Left hindlimb (tissue), 1 donor: Measurements from ENCODE around the gene CDCA5.
"Not testable (repeated sequence)": the region's sequence is repeated elsewhere in the genome, so short reads cannot be mapped to it uniquely, and the experiment has no call there.

ENCODE experiments used
- DNase-seq: peaks from one replicate; pipeline ENCODE4 v3.0.0-alpha.2; 2018

Gene CDCA5

DNA sequence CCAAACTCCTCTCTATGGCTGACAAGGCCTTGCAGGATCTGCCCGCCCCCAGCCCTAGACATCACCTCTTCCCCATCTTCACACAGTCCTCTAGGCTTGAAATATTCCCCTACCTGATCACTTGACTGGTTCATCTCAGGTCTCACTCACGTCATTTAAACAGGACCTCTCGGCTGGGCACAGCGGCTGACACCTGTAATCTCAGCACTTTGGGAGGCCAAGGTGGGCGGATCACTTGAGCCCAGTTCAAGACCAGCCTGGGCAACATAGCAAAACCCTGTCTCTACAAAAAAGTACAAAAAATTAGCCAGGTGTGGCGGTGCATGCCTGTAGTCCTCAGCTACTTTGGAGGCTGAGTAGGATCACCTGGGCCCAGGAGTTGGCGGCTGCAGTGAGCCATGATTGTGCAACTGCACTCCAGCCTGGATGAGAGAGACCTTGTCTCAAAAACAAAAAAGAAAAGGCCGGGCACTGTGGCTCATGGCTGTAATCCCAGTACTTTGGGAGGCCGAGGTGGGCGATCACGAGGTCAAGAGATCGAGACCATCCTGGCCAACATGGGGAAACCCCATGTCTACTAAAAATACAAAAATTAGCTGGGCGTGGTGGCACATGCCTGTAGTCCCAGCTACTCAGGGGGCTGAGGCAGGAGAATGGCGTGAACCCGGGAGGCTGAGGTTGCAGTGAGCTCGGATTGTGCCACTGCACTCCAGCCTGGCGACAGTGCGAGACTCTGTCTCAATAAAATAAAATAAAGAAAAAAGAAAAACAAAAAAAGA is 35.2 kb upstream of the CDCA5 start:
- DNase-seq: not testable (repeated sequence)

DNA sequence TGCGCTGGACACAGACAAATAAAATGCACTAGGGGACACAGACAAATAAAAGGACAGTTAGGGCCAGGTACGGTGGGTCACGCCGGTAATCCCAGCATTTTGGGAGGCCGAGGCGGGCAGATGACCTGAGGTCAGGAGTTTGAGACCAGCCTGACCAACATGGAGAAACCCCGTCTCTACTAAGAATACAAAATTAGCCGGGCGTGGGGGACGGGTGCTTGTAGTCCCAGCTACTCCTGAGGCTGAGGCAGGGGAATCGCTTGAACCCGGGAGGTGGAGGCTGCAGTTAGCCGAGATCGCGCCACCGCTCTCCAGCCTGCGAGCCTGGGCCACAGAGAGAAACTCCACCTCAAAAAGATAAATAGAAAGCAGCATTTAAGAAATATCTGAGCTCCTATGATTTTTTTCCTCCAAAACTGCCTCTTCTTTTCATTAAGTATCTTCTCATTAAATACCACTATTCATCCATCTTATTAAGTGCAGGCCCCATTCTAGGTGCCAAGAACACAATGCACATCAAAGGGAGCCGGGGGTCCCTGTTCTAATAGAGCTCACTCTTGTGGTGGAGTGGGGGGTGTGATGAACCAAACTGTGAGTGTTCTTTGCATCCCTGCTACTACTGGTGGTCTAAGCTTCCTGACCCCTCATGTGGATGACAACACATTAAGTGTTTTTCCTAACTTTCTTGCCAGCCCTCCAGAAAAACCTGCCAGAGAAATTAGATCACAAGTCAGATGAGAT is 34.4 kb upstream of the CDCA5 start:
- DNase-seq: no peak

DNA sequence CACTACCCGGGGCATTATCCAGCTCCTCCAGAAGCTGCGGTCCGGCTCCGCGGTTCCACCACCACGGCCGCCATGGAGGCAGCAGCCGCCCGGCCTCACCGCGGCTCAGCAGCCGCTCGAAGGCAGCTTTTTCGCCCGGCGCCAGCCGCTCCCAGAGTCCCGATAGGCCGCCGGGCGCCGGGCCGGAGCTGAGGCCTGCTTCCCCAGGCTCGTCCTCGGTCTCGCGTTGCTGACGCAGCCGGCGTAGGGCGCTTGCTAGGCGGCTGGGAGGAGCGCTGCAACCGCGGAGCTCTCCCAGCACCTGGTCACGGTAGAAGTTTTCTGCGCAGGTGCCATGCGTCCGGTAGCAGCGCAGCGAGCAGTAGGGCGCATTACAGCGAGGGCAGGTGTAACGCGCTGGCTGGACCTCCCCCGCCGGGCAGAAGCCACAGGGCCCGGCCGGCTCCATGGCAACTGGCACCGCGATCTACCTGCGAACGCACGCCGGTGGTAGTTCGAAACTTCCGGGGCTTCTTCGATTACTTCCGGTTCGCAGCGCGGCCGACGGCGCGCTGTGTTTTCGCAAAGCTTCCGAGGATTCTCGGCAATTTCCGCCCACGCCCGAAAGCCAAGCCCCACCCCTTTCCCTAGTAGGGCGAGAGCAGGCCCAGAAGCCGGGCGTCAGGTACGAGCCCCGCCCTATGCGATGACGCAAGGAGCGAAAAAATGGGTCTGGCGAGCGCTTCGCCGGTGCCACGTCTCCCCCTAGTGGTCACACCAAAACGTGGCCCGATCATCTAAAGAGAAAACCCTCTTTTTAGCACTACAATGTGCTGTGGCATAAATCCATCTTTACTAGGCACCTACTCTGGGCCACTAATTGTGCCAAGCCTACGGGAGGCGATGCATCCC is 33.6 kb upstream of the CDCA5 start, which contains the start of gene ZNHIT2:
TSS of gene ZNHIT2 (minus strand) at position 496 of the 891 bp plus-strand sequence. CDS start at position 448, 48 bp downstream.
- peak; percentile 99 for DNase-seq

DNA sequence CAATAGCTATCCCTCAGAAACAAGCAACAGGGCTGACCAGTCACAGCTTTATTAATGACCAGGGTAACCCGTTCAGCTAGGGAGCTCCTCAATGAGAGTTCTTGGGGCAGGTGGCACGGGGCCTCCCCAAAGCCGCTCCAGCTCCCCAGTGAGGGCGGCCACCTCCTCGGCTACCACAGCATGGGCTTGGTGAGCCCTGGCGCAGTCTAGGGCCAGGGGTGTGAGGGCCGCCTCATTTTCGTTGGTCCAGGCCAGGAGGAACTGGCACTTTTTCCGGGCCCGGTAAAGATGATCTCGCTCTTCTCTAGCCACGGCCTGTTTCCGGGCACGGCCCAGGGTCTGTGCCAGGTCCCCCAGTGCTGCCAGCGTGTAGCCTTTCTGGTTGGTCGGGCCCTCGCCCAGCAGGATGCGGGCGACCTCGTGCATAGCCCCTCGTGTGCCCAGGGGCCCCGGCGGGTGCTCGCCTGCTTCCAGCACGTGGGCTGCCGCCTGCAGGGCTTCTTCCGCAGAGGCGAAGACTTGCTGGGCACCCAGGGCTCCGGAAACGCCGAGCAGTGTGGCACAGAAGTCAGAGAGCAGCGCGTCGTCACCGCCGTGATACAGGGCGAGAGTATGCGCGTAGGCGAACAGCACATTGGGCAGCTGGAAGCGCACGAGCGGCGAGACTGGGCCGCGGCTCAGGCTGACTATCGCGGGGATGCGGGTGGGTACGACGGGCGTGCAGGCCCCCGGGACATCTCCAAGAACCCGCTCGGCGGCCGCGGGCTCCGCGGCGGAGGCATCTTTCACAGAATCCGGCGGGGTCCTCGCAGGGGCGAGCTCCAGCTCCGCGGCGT is 32.7 kb upstream of the CDCA5 start:
- peak; percentile 38 for DNase-seq

- peak; percentile 22 for DNase-seq
These were observed 31.7 kb upstream of the CDCA5 start for GRCh38 chr11:65115361-65116082.

DNA sequence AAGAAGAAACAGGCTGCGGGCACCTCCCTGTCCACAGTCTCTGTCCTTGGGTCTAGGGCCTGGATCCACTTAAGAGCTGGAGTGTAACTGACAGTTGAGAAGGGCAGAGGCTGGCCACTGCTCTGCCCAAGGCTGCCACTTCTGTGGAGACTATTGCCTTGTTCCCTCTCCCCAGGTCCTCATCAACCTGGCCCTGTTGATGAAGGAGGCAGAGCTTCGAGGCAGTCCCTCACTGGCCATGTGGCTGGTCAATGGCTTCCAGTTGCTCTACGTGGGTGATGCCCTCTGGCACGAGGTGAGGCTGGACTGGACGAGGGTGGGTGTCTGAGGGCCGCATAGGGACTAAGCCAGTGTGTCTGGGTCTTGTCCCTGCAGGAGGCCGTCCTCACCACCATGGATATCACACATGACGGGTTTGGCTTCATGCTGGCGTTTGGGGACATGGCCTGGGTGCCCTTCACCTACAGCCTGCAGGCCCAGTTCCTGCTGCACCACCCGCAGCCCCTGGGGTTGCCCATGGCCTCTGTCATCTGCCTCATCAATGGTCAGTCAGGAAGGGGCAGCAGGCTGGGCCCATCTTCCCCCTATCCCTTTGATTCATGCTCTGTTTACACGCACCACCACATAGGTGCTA is 30.8 kb upstream of the CDCA5 start:
- peak; percentile 3 for DNase-seq

DNA sequence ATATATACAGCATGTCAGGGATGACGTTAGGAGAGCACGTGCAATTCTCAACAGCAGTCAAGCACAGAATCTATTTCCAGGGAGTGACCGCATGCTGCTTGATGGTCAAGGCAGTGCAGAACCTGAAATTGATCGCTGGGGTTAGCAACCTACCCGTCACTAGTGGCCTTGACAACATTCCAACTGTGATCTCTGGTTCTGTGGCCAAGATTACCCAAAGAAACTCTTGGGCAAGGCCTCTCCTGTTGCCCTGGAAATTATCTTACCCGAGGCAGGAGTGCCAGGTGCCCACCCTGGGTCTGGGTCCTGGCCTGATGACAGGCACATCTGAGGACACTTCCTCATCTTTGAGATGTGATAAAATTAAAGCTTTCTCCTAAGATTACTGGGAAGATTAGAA is 30.0 kb upstream of the CDCA5 start:
- peak; percentile 12 for DNase-seq

DNA sequence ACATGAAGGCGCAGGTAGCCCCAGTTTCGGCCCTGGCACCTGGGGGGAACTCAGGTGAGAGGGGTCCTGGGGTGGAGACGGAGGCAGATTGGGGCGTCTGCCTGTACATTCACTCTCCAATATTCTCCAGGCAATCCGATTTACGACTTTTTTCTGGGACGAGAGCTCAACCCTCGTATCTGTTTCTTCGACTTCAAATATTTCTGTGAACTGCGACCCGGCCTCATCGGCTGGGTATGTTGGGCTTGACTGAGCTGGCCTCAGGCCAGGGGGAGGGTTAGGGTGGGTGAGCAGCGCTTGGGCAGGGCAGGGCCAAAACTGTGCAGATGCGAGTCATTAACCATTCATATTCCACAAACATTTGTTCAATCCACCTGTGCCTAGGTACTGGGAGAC is 29.5 kb upstream of the CDCA5 start:
- peak; percentile 26 for DNase-seq

DNA sequence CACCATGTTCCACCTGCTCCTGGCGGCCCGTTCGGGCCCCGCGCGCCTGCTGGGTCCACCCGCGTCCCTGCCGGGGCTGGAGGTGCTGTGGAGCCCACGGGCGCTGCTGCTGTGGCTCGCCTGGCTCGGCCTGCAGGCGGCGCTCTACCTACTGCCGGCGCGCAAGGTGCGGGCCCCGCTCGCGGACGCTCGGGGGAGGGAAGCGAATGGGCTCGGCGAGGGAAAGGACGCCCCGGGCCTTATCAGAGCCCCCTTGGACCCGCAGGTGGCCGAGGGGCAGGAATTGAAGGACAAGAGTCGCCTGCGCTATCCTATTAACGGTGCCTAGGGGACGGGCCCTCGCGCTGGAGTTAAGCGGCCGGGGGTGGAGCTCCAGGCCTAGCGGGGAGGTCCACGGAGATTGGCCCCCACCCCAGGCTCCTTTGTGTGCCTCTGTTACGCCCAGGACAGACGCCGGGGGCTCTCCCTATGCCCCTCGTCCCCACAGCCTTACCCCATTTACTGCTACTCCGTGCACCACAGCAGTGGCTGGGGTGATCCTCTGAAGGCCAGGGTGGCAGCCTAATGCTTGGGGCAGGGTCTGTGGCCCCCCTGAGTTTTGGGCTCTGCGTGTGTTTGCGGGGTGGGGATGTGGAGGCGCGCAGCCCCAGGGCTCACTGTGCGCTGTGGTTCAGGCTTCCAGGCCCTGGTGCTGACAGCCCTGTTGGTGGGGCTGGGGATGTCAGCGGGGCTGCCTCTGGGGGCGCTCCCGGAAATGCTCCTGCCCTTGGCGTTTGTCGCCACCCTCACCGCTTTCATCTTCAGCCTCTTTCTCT is 28.9 kb upstream of the CDCA5 start:
- peak; percentile 41 for DNase-seq

- peak; percentile 90 for DNase-seq
These were observed 28.1 kb upstream of the CDCA5 start, which contains the start of gene TM7SF2 for GRCh38 chr11:65111744-65112545. Gene TM7SF2, plus strand, starts transcription at chr11:65111872. Its CDS starts 144 bp downstream, at chr11:65112016.

- DNase-seq: no peak
These were observed 27.4 kb upstream of the CDCA5 start for GRCh38 chr11:65111159-65111743.

GRCh38 chr11:65110354-65110861 is 26.6 kb upstream of the CDCA5 start:
- peak; percentile 84 for DNase-seq

GRCh38 chr11:65109231-65110198 is 25.7 kb upstream of the CDCA5 start:
- DNase-seq: no peak

DNA sequence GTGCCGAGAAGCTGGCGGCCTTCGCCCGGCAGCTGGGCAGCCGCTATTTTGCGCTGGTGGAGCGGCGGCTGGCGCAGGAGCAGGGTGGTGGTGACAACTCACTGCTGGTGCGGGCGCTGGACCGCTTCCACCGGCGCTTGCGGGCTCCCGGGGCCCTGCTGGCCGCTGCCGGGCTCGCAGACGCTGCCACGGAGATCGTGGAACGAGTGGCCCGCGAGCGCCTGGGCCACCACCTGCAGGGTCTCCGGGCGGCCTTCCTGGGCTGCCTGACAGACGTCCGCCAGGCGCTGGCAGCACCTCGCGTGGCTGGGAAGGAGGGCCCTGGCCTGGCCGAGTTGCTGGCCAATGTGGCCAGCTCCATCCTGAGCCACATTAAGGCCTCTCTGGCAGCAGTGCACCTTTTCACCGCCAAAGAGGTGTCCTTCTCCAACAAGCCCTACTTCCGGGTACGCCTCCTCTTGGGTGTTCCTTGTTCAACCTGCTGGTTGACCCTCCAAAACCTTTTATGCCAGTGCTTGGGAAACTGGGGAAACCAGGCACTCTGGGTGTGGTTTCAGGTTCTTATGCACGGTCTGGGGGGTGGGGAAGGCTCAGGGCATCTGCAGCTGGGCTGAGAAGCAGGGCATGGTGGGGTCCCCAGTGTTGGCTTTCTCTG is 24.8 kb upstream of the CDCA5 start:
- no peak for DNase-seq

DNA sequence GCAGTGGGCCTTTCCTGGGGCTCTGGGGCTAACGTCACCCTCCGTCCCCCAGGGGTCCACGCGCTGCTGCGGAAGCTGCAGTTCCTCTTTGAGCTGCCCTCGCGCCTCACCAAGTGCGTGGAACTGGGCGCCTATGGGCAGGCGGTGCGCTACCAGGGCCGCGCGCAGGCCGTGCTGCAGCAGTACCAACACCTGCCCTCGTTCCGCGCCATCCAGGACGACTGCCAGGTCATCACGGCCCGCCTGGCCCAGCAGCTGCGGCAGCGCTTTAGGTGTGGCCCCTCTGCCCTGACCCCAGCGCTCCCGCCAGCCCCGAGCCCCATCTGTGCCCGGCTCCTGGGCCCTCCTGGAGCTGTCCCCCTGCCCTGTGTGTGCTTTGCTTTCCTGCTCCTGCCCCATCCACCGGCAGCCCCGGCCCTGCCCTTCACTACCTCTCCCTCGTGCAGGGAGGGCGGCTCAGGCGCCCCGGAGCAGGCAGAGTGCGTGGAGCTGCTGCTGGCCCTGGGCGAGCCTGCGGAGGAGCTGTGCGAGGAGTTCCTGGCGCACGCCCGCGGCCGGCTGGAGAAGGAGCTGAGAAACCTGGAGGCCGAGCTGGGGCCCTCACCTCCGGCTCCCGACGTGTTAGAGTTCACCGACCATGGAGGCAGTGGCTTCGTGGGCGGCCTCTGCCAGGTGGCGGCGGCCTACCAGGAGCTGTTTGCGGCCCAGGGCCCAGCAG is 24.1 kb upstream of the CDCA5 start:
- no peak for DNase-seq

DNA sequence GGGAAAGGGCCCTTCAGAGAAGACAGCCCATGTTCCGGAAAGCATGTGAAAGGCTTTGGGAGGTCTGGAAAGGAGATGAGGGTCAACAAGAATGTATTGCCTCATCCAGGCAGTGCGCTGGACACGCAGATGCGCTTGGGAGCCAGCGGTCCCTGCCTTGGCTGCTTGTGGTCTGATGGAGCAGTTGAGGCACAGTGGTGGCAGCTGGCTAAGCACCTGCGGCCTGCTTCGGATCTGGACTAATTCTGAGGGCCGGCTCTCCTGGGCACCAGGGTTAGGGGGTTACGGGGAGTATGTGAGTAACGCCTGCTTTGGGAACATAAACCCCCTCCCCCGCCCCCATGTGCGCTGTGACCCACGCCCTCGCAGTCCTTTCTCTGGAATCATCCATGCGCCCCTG is 23.2 kb upstream of the CDCA5 start:
- no peak for DNase-seq
